ENCODE data around the gene HTT.

- TF ChIP-seq POLR2AphosphoS5 (IDR thresholded peaks at IDR 0.05; ENCODE audit: borderline replicate concordance, low read depth, low read length) (no peak), EZH2 (IDR thresholded peaks at IDR 0.05) (no peak), FOXP2 (optimal IDR thresholded peaks at IDR 0.05; ENCODE audit: control extremely low read depth, extremely low read length, insufficient read depth) (no peak)
Measured at GRCh38 chr4:3269105-3269927, 194.8 kb downstream of the HTT start.
